HG02840 (cell line): ENCODE results near the gene VAPB.

Source experiments
- ATAC-seq: cut with Tn5 transposase; IDR thresholded peaks from one replicate; pipeline ENCODE4 v1.9.1; 2021; ENCODE audit warnings: mild to moderate bottlenecking, moderate library complexity, moderate number of reproducible peaks; ENCODE audit not compliant: unreplicated experiment, low FRiP score

VAPB gene

DNA sequence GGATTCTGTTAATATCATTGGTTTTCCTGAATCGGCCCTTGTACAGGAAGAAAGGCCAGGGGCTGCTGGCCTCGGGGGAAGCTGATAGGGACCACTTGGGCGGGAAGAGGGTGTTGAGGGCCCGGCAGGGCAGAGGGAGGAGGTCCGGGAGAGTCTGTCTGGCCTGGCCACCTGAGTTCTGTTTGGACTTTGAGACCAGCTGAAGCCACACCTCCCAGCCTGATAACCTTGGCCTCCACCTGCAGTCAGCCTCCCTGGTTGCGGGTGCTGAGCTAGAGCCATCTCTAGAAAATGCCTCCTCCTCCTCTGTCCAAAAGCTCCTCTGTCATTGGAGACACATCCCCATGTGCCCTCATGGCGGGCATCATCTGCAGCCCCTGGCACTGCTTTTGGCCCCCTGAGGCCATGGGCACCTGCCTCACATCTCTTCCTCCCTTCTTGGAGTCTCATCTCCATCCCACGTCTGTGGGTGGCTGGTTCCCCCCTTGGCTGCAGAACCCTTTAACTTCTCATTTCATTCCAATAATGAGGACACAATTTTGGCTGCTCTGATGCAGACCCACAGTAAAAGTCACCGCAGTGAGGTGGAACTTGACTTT is 109.5 kb downstream of the VAPB start:
- no peak for ATAC-seq

DNA sequence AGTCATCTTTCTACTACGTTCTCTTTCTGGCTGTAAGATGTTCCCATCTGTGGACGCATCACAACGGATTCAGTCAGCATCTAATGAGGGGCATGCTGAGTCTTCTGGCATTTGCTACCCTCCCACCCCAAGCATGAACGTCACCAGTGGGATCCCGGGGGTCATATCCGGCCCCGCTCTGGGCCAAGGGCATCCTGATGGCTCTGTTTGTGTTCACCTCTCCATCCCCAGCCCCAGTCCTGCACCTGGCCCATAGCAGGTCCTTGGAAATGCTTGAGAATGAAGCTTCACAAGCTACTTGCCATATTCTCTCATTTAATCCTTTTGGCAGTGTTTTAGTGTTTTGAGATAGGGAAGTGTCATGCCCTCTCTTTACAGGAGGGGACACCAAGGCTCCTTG is 111.2 kb downstream of the VAPB start:
- no peak for ATAC-seq
